SK-N-SH (cell line): ENCODE results near the gene MYL6B. TPM values are rescaled to one million over a fixed set of nuclear protein-coding genes. Genes with fewer than 3 reads are reported as not detected.
A peak's percentile ranks its signal among the peaks of the same experiment; 100 is the strongest.

ENCODE experiments used
- CTCF ChIA-PET: fragments of 300-600, 350-600 bp; formaldehyde crosslinking; extraction: SDS; loops from one replicate; lab custom pipeline; 2021; lab: Yijun Ruan, JAX
- POLR2A ChIA-PET: fragments of 350-600 bp; sonication (Branson Sonifier 250); formaldehyde crosslinking; extraction: SDS; loops from one replicate; lab custom pipeline; 2020; ENCODE audit warnings: antibody characterized with exemption, inconsistent platforms; lab: Yijun Ruan, JAX
- DNase-seq: peaks from one replicate; pipeline ENCODE4 v3.0.0; 2012
- H2AFZ ChIP-seq: fragments of 200-600 bp; sonication (generic); 2 replicates; pipeline ENCODE4 v1.8.1; 2016; ENCODE audit warnings: antibody characterized with exemption, mild to moderate bottlenecking, low read depth
- H3F3A ChIP-seq: fragments of 200-600 bp; sonication (generic); replicated peaks from 2 replicates; pipeline ENCODE3; 2016; ENCODE audit warnings: antibody characterized with exemption, mild to moderate bottlenecking; ENCODE audit not compliant: insufficient read depth
- H3K27ac ChIP-seq, 2 experiments: fragments of 200-500 bp in 1 of 2; fragments of 200-600 bp in 1 of 2; sonication (Bioruptor generic) in 1 of 2; sonication (generic), shearing (Covaris generic) in 1 of 2; 2 replicates each; pipeline versions ENCODE4 v1.5.1 to v1.6.1; 2014 to 2016; ENCODE audit warnings: low read depth in 2 of 2, inconsistent platforms in 1 of 2, low read length in 1 of 2, mild to moderate bottlenecking in 1 of 2, mixed read lengths in 1 of 2
- H3K27me3 ChIP-seq: fragments of 200-600 bp; sonication (generic), shearing (Covaris generic); 2 replicates; pipeline ENCODE4 v1.6.1; 2016; ENCODE audit warnings: mixed run types; ENCODE audit not compliant: insufficient read depth
- H3K36me3 ChIP-seq, 2 experiments: fragments of 200-500 bp in 1 of 2; fragments of 200-600 bp in 1 of 2; sonication (Bioruptor generic) in 1 of 2; sonication (generic) in 1 of 2; replicated peaks in 1 of 2; 2 replicates each; pipeline versions ENCODE3 to v1.5.1; 2014 to 2016; ENCODE audit warnings: low read length in 1 of 2, mild to moderate bottlenecking in 1 of 2; ENCODE audit not compliant: insufficient read depth in 2 of 2, control insufficient read depth in 1 of 2
- H3K4me1 ChIP-seq, 2 experiments: fragments of 200-500 bp in 1 of 2; fragments of 200-600 bp in 1 of 2; sonication (Bioruptor generic) in 1 of 2; sonication (generic), shearing (Covaris generic) in 1 of 2; 2 replicates each; pipeline versions ENCODE4 v1.5.1 to v1.6.1; 2014 to 2016; ENCODE audit warnings: low read depth in 1 of 2, low read length in 1 of 2, mixed run types in 1 of 2; ENCODE audit not compliant: insufficient read depth in 2 of 2, control insufficient read depth in 1 of 2
- H3K4me2 ChIP-seq: fragments of 200-600 bp; sonication (generic), shearing (Covaris generic); 2 replicates; pipeline ENCODE4 v1.6.1; 2017; ENCODE audit warnings: mixed run types
- H3K4me3 ChIP-seq, 2 experiments: fragments of 200-500 bp in 1 of 2; fragments of 200-600 bp in 1 of 2; sonication (Bioruptor generic) in 1 of 2; sonication (generic), shearing (Covaris generic) in 1 of 2; 2 replicates each; pipeline versions ENCODE4 v1.5.1 to v1.8.1; 2014 to 2016; ENCODE audit warnings: low read depth in 2 of 2, inconsistent platforms in 1 of 2, low read length in 1 of 2, mild to moderate bottlenecking in 1 of 2, mixed read lengths in 1 of 2, moderate library complexity in 1 of 2
- H3K79me2 ChIP-seq: fragments of 200-600 bp; sonication (generic); 2 replicates; pipeline ENCODE4 v1.8.1; 2017; ENCODE audit warnings: mild to moderate bottlenecking; ENCODE audit not compliant: insufficient read depth
- H3K9ac ChIP-seq: fragments of 200-600 bp; sonication (generic); 2 replicates; pipeline ENCODE4 v1.6.1; 2017; ENCODE audit warnings: mixed run types
- H3K9me2 ChIP-seq: fragments of 200-600 bp; sonication (generic); 2 replicates; pipeline ENCODE4 v1.6.1; 2017; ENCODE audit warnings: mixed run types
- H3K9me3 ChIP-seq: fragments of 200-600 bp; sonication (generic); 2 replicates; pipeline ENCODE4 v1.6.1; 2017; ENCODE audit warnings: mixed run types, mild to moderate bottlenecking, moderate library complexity
- H4K20me1 ChIP-seq: fragments of 200-600 bp; sonication (generic); 2 replicates; pipeline ENCODE4 v1.6.1; 2017; ENCODE audit warnings: mild to moderate bottlenecking, mixed run types; ENCODE audit not compliant: insufficient read depth
- ELF1 ChIP-seq: IDR thresholded peaks from 2 replicates; pipeline ENCODE4 v1.4.0; 2012
- EZH2phosphoT487 ChIP-seq: fragments of 200-600 bp; sonication (generic); IDR thresholded peaks from 2 replicates; pipeline ENCODE4 v1.6.1; 2017; ENCODE audit warnings: low read depth, mixed run types, mild to moderate bottlenecking, antibody characterized with exemption, moderate library complexity, borderline replicate concordance
- FOSL2 ChIP-seq: IDR thresholded peaks from 2 replicates; pipeline ENCODE4 v1.4.0; 2012; ENCODE audit warnings: low read depth, mild to moderate bottlenecking, moderate library complexity, borderline replicate concordance
- FOXJ3 ChIP-seq: sonication (generic); formaldehyde crosslinking; IDR thresholded peaks from 2 replicates; pipeline ENCODE4 v1.5.1; 2020; ENCODE audit warnings: mild to moderate bottlenecking, missing genetic modification reagents
- GABPA ChIP-seq: IDR thresholded peaks from 2 replicates; pipeline ENCODE4 v1.4.0; 2012; ENCODE audit warnings: low read depth, mild to moderate bottlenecking
- GATA2 ChIP-seq: sonication (generic); formaldehyde crosslinking; IDR thresholded peaks from 2 replicates; pipeline ENCODE4 v1.5.0; 2020; ENCODE audit warnings: mild to moderate bottlenecking, missing genetic modification reagents
- MEF2A ChIP-seq: IDR thresholded peaks from 2 replicates; pipeline ENCODE4 v1.4.0; 2012; ENCODE audit warnings: low read depth, borderline replicate concordance
- MXI1 ChIP-seq: IDR thresholded peaks from 2 replicates; pipeline ENCODE4 v1.6.1; 2012; ENCODE audit warnings: mild to moderate bottlenecking, low read depth, low read length, improper control_type of control experiment
- NRF1 ChIP-seq: IDR thresholded peaks from 2 replicates; pipeline ENCODE4 v1.6.1; 2012; ENCODE audit warnings: low read depth, mild to moderate bottlenecking, low read length
- PBX3 ChIP-seq: IDR thresholded peaks from 2 replicates; pipeline ENCODE4; 2012
- POLR2AphosphoS5 ChIP-seq: IDR thresholded peaks from 2 replicates; pipeline ENCODE4 v1.6.1; 2012; ENCODE audit warnings: low read depth, low read length
- RCOR1 ChIP-seq: fragments of 150-350 bp; IDR thresholded peaks from 2 replicates; pipeline ENCODE4 v1.6.1; 2017; ENCODE audit warnings: antibody characterized with exemption, low read length
- REST ChIP-seq: IDR thresholded peaks from 2 replicates; pipeline ENCODE4 v1.6.1; 2012; ENCODE audit warnings: mild to moderate bottlenecking, low read depth, low read length, moderate library complexity
- RFX5 ChIP-seq: IDR thresholded peaks from 2 replicates; pipeline ENCODE4 v1.6.1; 2012; ENCODE audit warnings: mild to moderate bottlenecking, improper control_type of control experiment, low read length
- RXRA ChIP-seq: IDR thresholded peaks from 2 replicates; pipeline ENCODE4 v1.4.0; 2012; ENCODE audit warnings: low read depth, mild to moderate bottlenecking, borderline replicate concordance
- SIN3A ChIP-seq: IDR thresholded peaks from 2 replicates; pipeline ENCODE4 v1.6.1; 2012; ENCODE audit warnings: low read depth, mild to moderate bottlenecking, low read length, moderate library complexity, borderline replicate concordance
- SMC3 ChIP-seq: IDR thresholded peaks from 2 replicates; pipeline ENCODE4 v1.6.1; 2012; ENCODE audit warnings: low read depth, low read length, improper control_type of control experiment
- TCF12 ChIP-seq: IDR thresholded peaks from 2 replicates; pipeline ENCODE4 v1.4.0; 2012
- TEAD4 ChIP-seq: IDR thresholded peaks from 2 replicates; pipeline ENCODE4 v1.4.0; 2012; ENCODE audit warnings: mild to moderate bottlenecking, borderline replicate concordance; ENCODE audit not compliant: insufficient read depth
- YY1 ChIP-seq: IDR thresholded peaks from 2 replicates; pipeline ENCODE4 v1.4.0; 2012; ENCODE audit warnings: low read depth, mild to moderate bottlenecking
- WGBS: methylation state at CpG from one replicate; pipeline ENCODE4 v1.1.6; 2017; ENCODE audit warnings: low lambda C conversion rate; 5-methylcytosine and 5-hydroxymethylcytosine counted together
- polyA plus RNA-seq, 3 experiments: library from polyadenylated mRNA; depleted of rRNA; stranded (reverse); fragments of >200 nt; gene quantifications; 2 replicates each; pipeline ENCODE4 v1.2.3, GENCODE V29; 2012
- TF ChIP-seq, protein P1 (sequence below): fragments of 200-600 bp; sonication (generic); IDR thresholded peaks from 2 replicates; pipeline ENCODE4 v1.6.1; 2017; ENCODE audit warnings: antibody characterized with exemption, mild to moderate bottlenecking, moderate library complexity
- TF ChIP-seq, protein P2 (sequence below): fragments of 150-350 bp; IDR thresholded peaks from 2 replicates; pipeline ENCODE4 v1.6.1; 2017; ENCODE audit warnings: antibody characterized with exemption, low read length, low read depth, borderline replicate concordance
- TF ChIP-seq, protein P3 (sequence below): IDR thresholded peaks from 2 replicates; pipeline ENCODE4 v1.4.0; 2012; ENCODE audit warnings: low read depth

MYL6B gene
- polyA plus RNA-seq, 1 of the 3 experiments (the other 2 are of a cell fraction) = 234 TPM

- Histone ChIP-seq H3K9ac (no peak overlapping the region), H3K4me2 (peak overlapping the region; percentile 95; the same call in 1 of the 2 replicates)
Observed at GRCh38 chr12:56154246-56154771, 1.9 kb downstream of the MYL6B start.

GRCh38 chr12:56154818-56155217, 2.4 kb downstream of the MYL6B start:
- Histone ChIP-seq H3K4me2 (no peak overlapping the region), H3K9me3 (no peaks in the 10 kb centered on the region), H4K20me1 (peaks cover 6% of the 10 kb centered on the region), H3K27me3 (no peaks in the 10 kb centered on the region), H3K9ac (no peak overlapping the region), H3K79me2 (peaks cover 52% of the 10 kb centered on the region), H3K36me3 (peaks cover 10 to 16% of the 10 kb centered on the region in 2 experiments), H3K4me3 (no peak overlapping the region), H3F3A (peaks cover 30% of the 10 kb centered on the region), H3K9me2 (no peaks in the 10 kb centered on the region), H3K27ac (no peak overlapping the region), H2AFZ (no peak overlapping the region), H3K4me1 (peaks cover 24 to 30% of the 10 kb centered on the region in 2 experiments)
- ChIA-PET CTCF (interaction anchor here (1.4 to 2.4 kb wide), 3 partner anchors 26 to 35 kb away, joined by 6 to 14 read pairs (median 11); partner anchors contain the start of gene SMARCC2), POLR2A (no interaction called here)
- 94% methylated on average over 5 of the region's 5 CpGs for WGBS
- DNase-seq = no peak
- no peak for TF ChIP-seq TEAD4
- no peak for TF ChIP-seq REST
- TF ChIP-seq, protein P1, sequence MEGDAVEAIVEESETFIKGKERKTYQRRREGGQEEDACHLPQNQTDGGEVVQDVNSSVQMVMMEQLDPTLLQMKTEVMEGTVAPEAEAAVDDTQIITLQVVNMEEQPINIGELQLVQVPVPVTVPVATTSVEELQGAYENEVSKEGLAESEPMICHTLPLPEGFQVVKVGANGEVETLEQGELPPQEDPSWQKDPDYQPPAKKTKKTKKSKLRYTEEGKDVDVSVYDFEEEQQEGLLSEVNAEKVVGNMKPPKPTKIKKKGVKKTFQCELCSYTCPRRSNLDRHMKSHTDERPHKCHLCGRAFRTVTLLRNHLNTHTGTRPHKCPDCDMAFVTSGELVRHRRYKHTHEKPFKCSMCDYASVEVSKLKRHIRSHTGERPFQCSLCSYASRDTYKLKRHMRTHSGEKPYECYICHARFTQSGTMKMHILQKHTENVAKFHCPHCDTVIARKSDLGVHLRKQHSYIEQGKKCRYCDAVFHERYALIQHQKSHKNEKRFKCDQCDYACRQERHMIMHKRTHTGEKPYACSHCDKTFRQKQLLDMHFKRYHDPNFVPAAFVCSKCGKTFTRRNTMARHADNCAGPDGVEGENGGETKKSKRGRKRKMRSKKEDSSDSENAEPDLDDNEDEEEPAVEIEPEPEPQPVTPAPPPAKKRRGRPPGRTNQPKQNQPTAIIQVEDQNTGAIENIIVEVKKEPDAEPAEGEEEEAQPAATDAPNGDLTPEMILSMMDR = no peak
- no peak for TF ChIP-seq FOXJ3 (CRISPR knock-in tag)
- TF ChIP-seq ELF1 = no peak
- TF ChIP-seq RXRA = no peak
- TF ChIP-seq RFX5 = no peak
- TF ChIP-seq PBX3 = no peak
- no peak for TF ChIP-seq NRF1
- TF ChIP-seq MXI1 = no peak
- TF ChIP-seq YY1 = no peak
- TF ChIP-seq GATA2 (CRISPR knock-in tag) = no peak
- TF ChIP-seq SIN3A = no peak

More at GRCh38 chr12:56154246-56154771, 1.9 kb downstream of the MYL6B start:
- H3K9me3 ChIP-seq = no peaks in the 10 kb centered on the region
- peaks cover 47% of the 10 kb centered on the region for H3K79me2 ChIP-seq
- peak overlapping the region in 1 of 2 experiments; percentile 17; a peak in 1 of 4 replicates for H3K27ac ChIP-seq
- POLR2A ChIA-PET = no interaction called here
- H3F3A ChIP-seq = peaks cover 27% of the 10 kb centered on the region
- 100% methylated on average over 1 of the region's 1 CpG for WGBS
- H4K20me1 ChIP-seq = peaks cover 1% of the 10 kb centered on the region
- no peaks in the 10 kb centered on the region for H3K9me2 ChIP-seq
- no peaks in the 10 kb centered on the region for H3K27me3 ChIP-seq
- CTCF ChIA-PET = interaction anchor here (1.4 to 2.4 kb wide), 3 partner anchors 25 to 35 kb away, joined by 6 to 14 read pairs (median 11); partner anchors contain the start of gene SMARCC2
- DNase-seq = no peak
- H2AFZ ChIP-seq = no peak overlapping the region
- no peak overlapping the region for H3K4me3 ChIP-seq
- H3K36me3 ChIP-seq = peaks cover 6 to 11% of the 10 kb centered on the region in 2 experiments
- TF ChIP-seq MEF2A = no peak
- TF ChIP-seq TEAD4 = no peak
- TF ChIP-seq EZH2phosphoT487 = no peak
- TF ChIP-seq, protein P2, sequence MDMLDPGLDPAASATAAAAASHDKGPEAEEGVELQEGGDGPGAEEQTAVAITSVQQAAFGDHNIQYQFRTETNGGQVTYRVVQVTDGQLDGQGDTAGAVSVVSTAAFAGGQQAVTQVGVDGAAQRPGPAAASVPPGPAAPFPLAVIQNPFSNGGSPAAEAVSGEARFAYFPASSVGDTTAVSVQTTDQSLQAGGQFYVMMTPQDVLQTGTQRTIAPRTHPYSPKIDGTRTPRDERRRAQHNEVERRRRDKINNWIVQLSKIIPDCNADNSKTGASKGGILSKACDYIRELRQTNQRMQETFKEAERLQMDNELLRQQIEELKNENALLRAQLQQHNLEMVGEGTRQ = no peak
- TF ChIP-seq POLR2AphosphoS5 = no peak
- TF ChIP-seq RCOR1 = no peak
- TF ChIP-seq GABPA = no peak
- TF ChIP-seq NRF1 = no peak
- TF ChIP-seq YY1 = no peak
- no peak for TF ChIP-seq SMC3
- TF ChIP-seq RXRA = no peak
- no peak for TF ChIP-seq GATA2 (CRISPR knock-in tag)
- no peak for TF ChIP-seq ELF1
- no peak for TF ChIP-seq TCF12
- TF ChIP-seq, protein P3, sequence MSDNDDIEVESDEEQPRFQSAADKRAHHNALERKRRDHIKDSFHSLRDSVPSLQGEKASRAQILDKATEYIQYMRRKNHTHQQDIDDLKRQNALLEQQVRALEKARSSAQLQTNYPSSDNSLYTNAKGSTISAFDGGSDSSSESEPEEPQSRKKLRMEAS = no peak
- no peak for TF ChIP-seq FOSL2
- peaks cover 23 to 25% of the 10 kb centered on the region in 2 experiments; a peak in 3 of 4 replicates for H3K4me1 ChIP-seq
